CD4-positive, alpha-beta T cell treated with Interleukin-10 for 1 hour (primary cell): ENCODE data around the gene AOPEP.

Experiments
- DNase-seq: peaks from one replicate; pipeline ENCODE4 v3.0.0-alpha.2; 2020

The AOPEP gene

GRCh38 chr9:95025213-95026147, 299.0 kb downstream of the AOPEP start:
- DNase-seq = no peak

GRCh38 chr9:95026148-95026524, 299.6 kb downstream of the AOPEP start:
- no peak for DNase-seq

- no peak for DNase-seq
These were observed 301.7 kb downstream of the AOPEP start for GRCh38 chr9:95027914-95028852.

GRCh38 chr9:95028853-95029219, 302.3 kb downstream of the AOPEP start:
- DNase-seq = no peak

- DNase-seq = no peak
These were observed 302.8 kb downstream of the AOPEP start for GRCh38 chr9:95029288-95029687.

- DNase-seq = no peak
These were observed 303.2 kb downstream of the AOPEP start for GRCh38 chr9:95029720-95030119.

GRCh38 chr9:95030344-95030743, 303.8 kb downstream of the AOPEP start:
- no peak for DNase-seq

GRCh38 chr9:95030920-95031642, 304.6 kb downstream of the AOPEP start:
- DNase-seq = no peak

- DNase-seq = no peak
These were observed 305.4 kb downstream of the AOPEP start for GRCh38 chr9:95031711-95032461.

GRCh38 chr9:95032580-95033341, 306.3 kb downstream of the AOPEP start:
- DNase-seq = no peak

- no peak for DNase-seq
These were observed 309.3 kb downstream of the AOPEP start for GRCh38 chr9:95035846-95036245.

- DNase-seq = no peak
These were observed 310.2 kb downstream of the AOPEP start for GRCh38 chr9:95036676-95037075.

- DNase-seq = no peak
These were observed 311.5 kb downstream of the AOPEP start for GRCh38 chr9:95037789-95038521.

GRCh38 chr9:95038666-95039065, 312.2 kb downstream of the AOPEP start:
- DNase-seq = no peak

- no peak for DNase-seq
These were observed 313.6 kb downstream of the AOPEP start for GRCh38 chr9:95040106-95040505.

- DNase-seq = no peak
These were observed 317.3 kb downstream of the AOPEP start for GRCh38 chr9:95043826-95044225.

GRCh38 chr9:95044731-95045508, 318.4 kb downstream of the AOPEP start:
- no peak for DNase-seq

- no peak for DNase-seq
These were observed 319.3 kb downstream of the AOPEP start for GRCh38 chr9:95045751-95046150.

GRCh38 chr9:95047452-95048224, 321.1 kb downstream of the AOPEP start:
- DNase-seq = no peak
